Stomach smooth muscle (tissue), 2 donors: ENCODE results near the gene ADGRF5.

ENCODE experiments used
- H3K27ac ChIP-seq: one replicate; pipeline ENCODE4 v1.7.0; 2013; ENCODE audit warnings: mild to moderate bottlenecking, low read length, inconsistent platforms
- H3K27me3 ChIP-seq, 2 donors: one replicate each; pipeline ENCODE4 v1.7.0; 2013; ENCODE audit warnings: low read length in 2 of 2; ENCODE audit not compliant: insufficient read depth in 2 of 2, control insufficient read depth in 1 of 2
- H3K36me3 ChIP-seq, 2 donors: one replicate each; pipeline ENCODE4 v1.7.0; 2013; ENCODE audit warnings: low read length in 2 of 2; ENCODE audit not compliant: control insufficient read depth in 2 of 2, insufficient read depth in 2 of 2
- H3K4me1 ChIP-seq: one replicate; pipeline ENCODE4 v1.7.0; 2013; ENCODE audit warnings: low read length; ENCODE audit not compliant: control insufficient read depth, insufficient read depth
- H3K4me3 ChIP-seq, 2 donors: one replicate each; pipeline ENCODE4 v1.7.0; 2013; ENCODE audit warnings: low read length in 2 of 2
- H3K9ac ChIP-seq, 2 donors: one replicate each; pipeline ENCODE4 v1.7.0; 2013; ENCODE audit warnings: low read length in 2 of 2, mild to moderate bottlenecking in 1 of 2
- H3K9me3 ChIP-seq, 2 donors: one replicate each; pipeline ENCODE4 v1.7.0; 2013; ENCODE audit warnings: low read length in 2 of 2; ENCODE audit not compliant: control insufficient read depth in 2 of 2
- donor health status: healthy.
- donor health status: Pancreatic carcinoma.

Gene ADGRF5

DNA sequence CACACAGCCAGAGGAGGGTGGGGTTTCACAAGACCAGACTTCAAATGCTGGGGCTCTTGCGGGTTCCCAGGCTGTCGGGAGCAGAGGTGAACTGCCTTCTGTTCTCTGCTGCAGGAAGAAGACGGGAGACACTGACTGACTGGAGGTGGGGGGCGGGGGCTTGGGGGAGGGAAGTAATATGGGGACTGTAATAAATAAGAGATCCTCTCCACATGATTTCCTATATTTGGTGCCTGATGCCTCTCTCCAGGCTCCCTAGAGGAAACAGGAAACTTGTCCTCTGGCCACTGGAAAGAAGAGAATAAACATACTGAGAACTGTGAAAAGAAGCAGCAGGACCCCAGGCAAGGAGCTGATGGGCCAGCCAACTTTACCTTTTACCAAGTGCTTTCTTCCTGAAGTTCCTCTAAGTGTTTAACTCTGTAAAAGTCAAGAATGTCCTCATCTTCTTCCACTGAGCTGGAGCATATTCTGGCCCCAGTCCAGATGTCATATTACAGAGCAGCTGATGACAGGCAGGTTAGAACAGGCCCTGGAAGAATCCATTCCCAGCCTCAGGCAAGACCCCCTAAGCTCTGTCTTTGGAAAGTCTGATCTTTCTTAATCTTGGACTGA is 33.2 kb upstream of the ADGRF5 start:
- Histone ChIP-seq H3K9ac (no peak overlapping the region), H3K36me3 (no peaks in the 10 kb centered on the region), H3K9me3 (no peaks in the 10 kb centered on the region), H3K4me1 (no peaks in the 10 kb centered on the region), H3K27me3 (peaks cover 0 to 2% of the 10 kb centered on the region in 2 donors), H3K4me3 (no peak overlapping the region), H3K27ac (no peak overlapping the region)

GRCh38 chr6:46953921-46954320 is 32.2 kb upstream of the ADGRF5 start:
- Histone ChIP-seq H3K36me3 (no peaks in the 10 kb centered on the region), H3K9ac (no peak overlapping the region), H3K9me3 (no peaks in the 10 kb centered on the region), H3K27ac (no peak overlapping the region), H3K27me3 (peaks cover 0 to 2% of the 10 kb centered on the region in 2 donors), H3K4me1 (no peaks in the 10 kb centered on the region), H3K4me3 (no peak overlapping the region)

DNA sequence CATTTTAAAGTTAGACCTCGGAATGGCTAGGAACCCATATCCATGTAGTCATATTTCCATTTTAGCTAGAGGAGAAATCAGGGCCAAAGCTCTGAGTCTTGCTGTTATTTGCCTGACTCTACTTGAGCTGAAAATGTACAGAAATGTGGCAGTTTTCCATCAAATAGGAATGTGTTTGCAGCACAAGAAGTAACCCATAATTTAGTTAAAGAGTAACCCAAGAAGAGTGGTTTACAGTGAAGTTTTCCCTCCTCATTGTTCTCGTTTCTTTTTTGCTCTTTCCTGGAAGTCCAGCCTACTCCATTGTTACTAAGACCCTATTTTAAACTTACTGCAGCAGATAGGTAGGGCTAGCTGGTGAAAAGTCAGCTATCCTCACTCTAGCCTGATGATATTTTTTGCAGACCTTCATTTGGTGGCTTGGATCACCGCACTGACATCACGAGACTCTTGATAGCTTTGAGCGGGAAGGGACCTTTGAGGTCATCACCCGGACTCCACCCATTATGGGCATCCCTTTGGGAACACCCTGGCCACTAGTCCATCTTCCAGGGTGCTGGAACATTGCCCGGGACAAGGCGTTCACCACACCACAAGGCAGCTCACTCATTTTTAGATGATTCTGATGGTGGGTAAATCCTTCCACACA is 28.0 kb upstream of the ADGRF5 start:
- Histone ChIP-seq H3K27ac (no peak overlapping the region), H3K4me1 (no peaks in the 10 kb centered on the region), H3K9ac (no peak overlapping the region), H3K27me3 (no peaks in the 10 kb centered on the region), H3K4me3 (no peak overlapping the region), H3K36me3 (no peaks in the 10 kb centered on the region), H3K9me3 (no peaks in the 10 kb centered on the region)

GRCh38 chr6:46948699-46949098 is 27.0 kb upstream of the ADGRF5 start:
- no peaks in the 10 kb centered on the region for H3K27me3 ChIP-seq
- no peak overlapping the region for H3K9ac ChIP-seq
- H3K4me1 ChIP-seq: no peaks in the 10 kb centered on the region
- H3K4me3 ChIP-seq: no peak overlapping the region
- no peak overlapping the region for H3K27ac ChIP-seq
- no peaks in the 10 kb centered on the region for H3K9me3 ChIP-seq
- no peaks in the 10 kb centered on the region for H3K36me3 ChIP-seq

- H3K4me3 ChIP-seq: no peak overlapping the region
- no peak overlapping the region for H3K9ac ChIP-seq
- H3K27me3 ChIP-seq: no peaks in the 10 kb centered on the region
- no peak overlapping the region for H3K27ac ChIP-seq
- H3K4me1 ChIP-seq: no peaks in the 10 kb centered on the region
- no peaks in the 10 kb centered on the region for H3K36me3 ChIP-seq
- H3K9me3 ChIP-seq: no peaks in the 10 kb centered on the region
Observed at GRCh38 chr6:46947497-46947896, 25.8 kb upstream of the ADGRF5 start.

DNA sequence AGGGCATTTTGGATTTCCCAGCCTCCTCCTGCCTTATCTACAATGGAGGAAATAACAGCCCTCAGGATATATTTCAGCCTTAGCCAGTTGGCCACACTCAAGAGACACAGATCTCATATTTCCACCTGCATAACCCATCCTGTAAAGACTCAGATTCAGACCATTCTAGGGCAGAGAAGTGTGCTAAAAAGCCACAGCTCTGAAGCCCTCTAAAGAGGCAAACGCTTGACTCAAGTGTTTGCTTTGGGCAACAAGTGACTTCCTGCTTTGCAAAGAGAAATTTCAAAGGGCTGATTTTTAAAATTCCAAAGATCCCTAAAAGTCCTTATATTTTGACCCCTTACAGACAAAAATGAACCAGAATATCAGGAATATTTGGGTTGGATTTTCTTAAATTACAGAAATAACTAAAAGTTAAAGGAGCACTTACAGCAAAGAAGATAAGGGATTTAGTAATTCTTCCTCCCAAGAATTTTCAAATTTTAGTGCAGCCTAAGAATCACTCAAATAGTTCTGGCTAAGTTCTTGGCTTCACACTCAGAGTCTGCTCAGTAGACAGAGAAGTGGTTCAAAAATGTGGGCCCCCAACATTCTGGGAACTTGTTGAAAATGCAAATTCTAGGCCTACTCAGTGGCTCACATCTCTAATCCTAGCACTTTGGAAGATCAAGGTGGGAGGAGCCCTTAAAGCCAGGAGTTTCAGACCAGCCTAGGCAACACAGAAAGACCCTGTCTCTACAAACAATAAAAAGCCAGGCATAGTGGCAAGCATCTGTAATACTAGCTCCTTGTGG is 18.9 kb upstream of the ADGRF5 start:
- Histone ChIP-seq H3K36me3 (no peaks in the 10 kb centered on the region), H3K9ac (no peak overlapping the region), H3K4me1 (no peaks in the 10 kb centered on the region), H3K4me3 (no peak overlapping the region), H3K9me3 (no peaks in the 10 kb centered on the region), H3K27me3 (no peaks in the 10 kb centered on the region), H3K27ac (no peak overlapping the region)

DNA sequence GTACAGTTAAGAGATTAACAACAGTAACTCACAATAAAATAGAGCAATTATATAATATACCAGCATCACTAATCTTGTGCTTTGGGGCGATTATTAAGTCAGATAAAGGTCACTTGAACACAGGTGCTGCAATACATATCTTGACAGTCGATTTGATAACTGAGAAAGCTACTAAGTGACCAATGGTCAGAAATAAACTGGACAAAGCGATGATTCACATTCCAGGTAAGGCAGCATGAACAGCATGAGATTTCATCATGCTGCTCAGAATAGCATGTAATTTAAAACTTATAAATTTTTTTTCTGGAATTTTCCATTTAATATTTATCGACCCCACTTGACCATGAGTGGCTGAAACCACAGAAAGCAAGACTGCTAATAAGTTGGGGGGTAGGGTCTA is 15.9 kb upstream of the ADGRF5 start:
- Histone ChIP-seq H3K9me3 (no peaks in the 10 kb centered on the region), H3K9ac (no peak overlapping the region), H3K4me1 (no peaks in the 10 kb centered on the region), H3K27ac (no peak overlapping the region), H3K4me3 (no peak overlapping the region), H3K27me3 (no peaks in the 10 kb centered on the region), H3K36me3 (no peaks in the 10 kb centered on the region)

DNA sequence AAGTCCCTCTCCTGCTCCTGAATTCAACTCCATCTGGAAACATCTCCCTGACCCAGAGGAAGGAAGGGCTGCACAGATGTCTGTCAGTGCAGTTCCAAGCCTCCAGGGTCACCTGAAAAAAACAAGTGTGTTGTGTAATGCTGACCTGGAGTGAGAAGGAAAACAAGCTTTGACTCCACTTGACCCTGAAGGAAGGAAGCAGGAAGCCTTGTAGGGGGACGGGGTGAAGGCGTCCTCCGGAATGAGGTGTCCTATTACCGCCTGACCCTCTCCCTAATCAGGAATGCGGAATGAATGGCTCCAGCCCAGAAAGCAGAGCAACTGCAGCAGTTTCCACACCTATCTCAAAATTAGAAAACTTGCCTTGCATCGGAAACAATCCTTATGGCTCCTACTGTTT is 13.9 kb upstream of the ADGRF5 start:
- Histone ChIP-seq H3K4me1 (no peaks in the 10 kb centered on the region), H3K27ac (no peak overlapping the region), H3K27me3 (no peaks in the 10 kb centered on the region), H3K9me3 (no peaks in the 10 kb centered on the region), H3K36me3 (no peaks in the 10 kb centered on the region), H3K9ac (no peak overlapping the region), H3K4me3 (no peak overlapping the region)

DNA sequence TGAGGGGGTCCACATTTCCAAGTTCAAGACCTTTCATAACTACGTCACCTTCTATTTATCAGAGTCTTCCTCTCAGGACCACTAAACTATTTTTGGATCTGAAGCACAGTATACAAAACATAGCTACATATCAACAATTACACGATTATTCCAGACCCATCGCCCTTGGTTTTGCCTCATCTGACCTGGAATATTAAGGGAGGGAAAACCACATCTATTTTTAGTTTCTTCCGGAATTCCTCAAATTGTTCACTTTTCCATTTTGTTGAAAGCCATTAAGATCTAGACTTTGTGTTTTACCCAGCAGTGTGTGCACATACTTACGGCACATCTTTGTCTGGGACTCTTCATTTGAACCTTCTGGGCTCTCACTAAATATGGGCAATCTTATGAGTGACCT is 12.0 kb upstream of the ADGRF5 start:
- Histone ChIP-seq H3K9me3 (no peaks in the 10 kb centered on the region), H3K27ac (no peak overlapping the region), H3K4me3 (no peak overlapping the region), H3K9ac (no peak overlapping the region), H3K27me3 (no peaks in the 10 kb centered on the region), H3K4me1 (no peaks in the 10 kb centered on the region), H3K36me3 (no peaks in the 10 kb centered on the region)

- Histone ChIP-seq H3K36me3 (no peaks in the 10 kb centered on the region), H3K27me3 (no peaks in the 10 kb centered on the region), H3K4me3 (no peak overlapping the region), H3K9ac (no peak overlapping the region), H3K4me1 (no peaks in the 10 kb centered on the region), H3K9me3 (no peaks in the 10 kb centered on the region), H3K27ac (no peak overlapping the region)
Observed at GRCh38 chr6:46932526-46933319, 11.0 kb upstream of the ADGRF5 start.
